ENCODE results near the gene POLG2.
"Not testable (repeated sequence)": the region's sequence is repeated elsewhere in the genome, so short reads cannot be mapped to it uniquely, and the experiment has no call there.

The POLG2 gene

GRCh38 chr17:64437944-64438525, 58.8 kb downstream of the POLG2 start:
- DNase-seq = no peak

GRCh38 chr17:64431534-64431933, 65.3 kb downstream of the POLG2 start:
- no peak for DNase-seq

- DNase-seq = not testable (repeated sequence)
Observed at GRCh38 chr17:64430036-64430435, 66.8 kb downstream of the POLG2 start.

- DNase-seq = no peak
Observed at GRCh38 chr17:64428406-64428805, 68.4 kb downstream of the POLG2 start.
